ENCODE data around the gene CHRNB1.

Gene CHRNB1

GRCh38 chr17:7438656-7439460 lies 6.0 kb upstream of the CHRNB1 start:
- no peak for DNase-seq

- DNase-seq, result no peak
Measured at GRCh38 chr17:7439462-7440112, 5.3 kb upstream of the CHRNB1 start, which contains the start of gene FGF11. TSS of gene FGF11 (plus strand) at chr17:7439512. CDS start at chr17:7439621, 109 bp downstream.

GRCh38 chr17:7440113-7440833 lies 4.6 kb upstream of the CHRNB1 start:
- peak; percentile 71 for DNase-seq

- DNase-seq, result no peak
Measured at GRCh38 chr17:7440834-7441195, 4.0 kb upstream of the CHRNB1 start.

GRCh38 chr17:7441266-7441665 lies 3.6 kb upstream of the CHRNB1 start:
- DNase-seq, result no peak

GRCh38 chr17:7442142-7442541 lies 2.7 kb upstream of the CHRNB1 start:
- DNase-seq, result no peak

GRCh38 chr17:7443499-7444485 lies 1.1 kb upstream of the CHRNB1 start:
- no peak for DNase-seq

GRCh38 chr17:7445619-7445968 lies 733 bp downstream of the CHRNB1 start:
- DNase-seq, result peak; percentile 73

- no peak for DNase-seq
Measured at GRCh38 chr17:7448461-7448860, 3.6 kb downstream of the CHRNB1 start.

GRCh38 chr17:7459961-7460545 lies 15.2 kb downstream of the CHRNB1 start:
- DNase-seq, result no peak

- DNase-seq, result no peak
Measured at GRCh38 chr17:7460850-7461660, 16.2 kb downstream of the CHRNB1 start.

- no peak for DNase-seq
Measured at GRCh38 chr17:7462474-7463371, 17.9 kb downstream of the CHRNB1 start.

GRCh38 chr17:7463372-7463846 lies 18.5 kb downstream of the CHRNB1 start:
- no peak for DNase-seq

GRCh38 chr17:7464081-7464480 lies 19.2 kb downstream of the CHRNB1 start:
- no peak for DNase-seq

GRCh38 chr17:7465597-7466275 lies 20.9 kb downstream of the CHRNB1 start:
- DNase-seq, result no peak

- no peak for DNase-seq
Measured at GRCh38 chr17:7466318-7466638, 21.4 kb downstream of the CHRNB1 start.

GRCh38 chr17:7466639-7467341 lies 21.9 kb downstream of the CHRNB1 start:
- DNase-seq, result no peak

- DNase-seq, result no peak
Measured at GRCh38 chr17:7467498-7467897, 22.6 kb downstream of the CHRNB1 start.

- no peak for DNase-seq
Measured at GRCh38 chr17:7468290-7468689, 23.4 kb downstream of the CHRNB1 start.

All from activated effector memory CD4-positive, alpha-beta T cell treated with anti-CD3 and anti-CD28 coated beads, Interleukin-2, amount 50 U/mL, for 16 hours (primary cell).